HepG2 (cell line): Measurements from ENCODE around the gene CYB5A. TPM values are rescaled to one million over a fixed set of nuclear protein-coding genes. Genes with fewer than 3 reads are reported as not detected.

Experiments used
- ATAC-seq: fragments of 200-7000 bp; cut with Tn5 transposase; 3 replicates; pipeline ENCODE4 v1.9.1; 2020; ENCODE audit warnings: mild to moderate bottlenecking, moderate library complexity
- BruUV-seq: library from RNA; stranded (reverse); fragments of 400-500 nt; replicated peaks from 2 replicates; lab custom pipeline; 2021; lab: Mats Ljungman, UMichigan
- CTCF ChIA-PET: fragments of 300-600 bp; formaldehyde crosslinking; extraction: SDS; loops from one replicate; lab custom pipeline; 2021; ENCODE audit warnings: low total read pairs, inconsistent platforms, low intra/inter-chr PET ratio; lab: Yijun Ruan, JAX
- POLR2A ChIA-PET: fragments of 350-600 bp; sonication (Branson Sonifier 250); formaldehyde crosslinking; loops from one replicate; lab custom pipeline; 2020; ENCODE audit warnings: antibody characterized with exemption, inconsistent platforms; lab: Yijun Ruan, JAX
- DNase-seq: peaks from one replicate; pipeline ENCODE4 v3.0.0-alpha.2; 2015; ENCODE audit warnings: low spot score
- FAIRE-seq: peaks from 3 replicates; lab custom pipeline; 2011; peaks lifted over from hg19 to GRCh38; lab: Jason Lieb, UNC
- H2AFZ ChIP-seq: one replicate; pipeline ENCODE4 v1.6.1; 2011; ENCODE audit warnings: low read length, inconsistent platforms
- H3K27ac ChIP-seq: fragments of 300-600 bp; 3 replicates; pipeline ENCODE4 v1.8.0; 2011; ENCODE audit warnings: mixed run types, mild to moderate bottlenecking, mixed read lengths, low read length, inconsistent platforms; ENCODE audit not compliant: insufficient read depth; ENCODE audit errors: extremely low read length
- H3K27me3 ChIP-seq, 2 experiments: fragments of 200-600 bp in 1 of 2; 2 replicates in 1 of 2; 3 replicates in 1 of 2; pipeline versions ENCODE4 v1.6.0 to v1.8.0; 2011; ENCODE audit warnings: low read length in 2 of 2, mild to moderate bottlenecking in 2 of 2, moderate library complexity in 2 of 2, inconsistent platforms in 1 of 2; ENCODE audit not compliant: insufficient read depth in 2 of 2, control insufficient read depth in 1 of 2
- H3K36me3 ChIP-seq, 2 experiments: fragments of 200-600 bp in 1 of 2; replicated peaks in 1 of 2; 2 replicates in 1 of 2; 3 replicates in 1 of 2; pipeline versions ENCODE4 v1.5.1 to v1.8.0; 2011; ENCODE audit warnings: low read length in 2 of 2, inconsistent platforms in 1 of 2; ENCODE audit not compliant: insufficient read depth in 2 of 2, control insufficient read depth in 1 of 2
- H3K4me1 ChIP-seq: 2 replicates; pipeline ENCODE4 v1.5.1; 2012; ENCODE audit warnings: low read length, inconsistent platforms; ENCODE audit not compliant: insufficient read depth
- H3K4me2 ChIP-seq: 2 replicates; pipeline ENCODE4 v1.6.0; 2011; ENCODE audit warnings: low read depth, low read length, inconsistent platforms
- H3K4me3 ChIP-seq, 3 experiments: fragments of 200-600 bp in 1 of 3; sonication (generic), shearing (Covaris generic) in 1 of 3; replicated peaks in 1 of 3; 2 replicates each; pipeline ENCODE4 v1.5.1; 2011 to 2016; ENCODE audit warnings: low read length in 3 of 3, inconsistent platforms in 2 of 3, low read depth in 2 of 3, mild to moderate bottlenecking in 2 of 3, control low read depth in 1 of 3, mixed read lengths in 1 of 3; ENCODE audit not compliant: insufficient read depth in 1 of 3
- H3K79me2 ChIP-seq: one replicate; pipeline ENCODE4 v1.6.1; 2011; ENCODE audit warnings: low read length, inconsistent platforms; ENCODE audit not compliant: insufficient read depth
- H3K9ac ChIP-seq: 2 replicates; pipeline ENCODE4 v1.6.0; 2011; ENCODE audit warnings: mild to moderate bottlenecking, low read depth, low read length, inconsistent platforms; ENCODE audit not compliant: insufficient read depth
- H3K9me3 ChIP-seq: 2 replicates; pipeline ENCODE4 v1.5.1; 2012; ENCODE audit warnings: mild to moderate bottlenecking, low read length
- H4K20me1 ChIP-seq: 2 replicates; pipeline ENCODE4 v1.6.0; 2011; ENCODE audit warnings: inconsistent platforms, mild to moderate bottlenecking, low read length, moderate library complexity; ENCODE audit not compliant: insufficient read depth
- ARID5B ChIP-seq: IDR thresholded peaks from 2 replicates; pipeline ENCODE4 v1.4.0; 2020; ENCODE audit warnings: mild to moderate bottlenecking, missing genetic modification reagents
- CC2D1A ChIP-seq: sonication (generic); formaldehyde crosslinking; IDR thresholded peaks from 2 replicates; pipeline ENCODE4 v1.8.1; 2023; ENCODE audit warnings: mild to moderate bottlenecking, missing genetic modification reagents
- ELF1 ChIP-seq: sonication (generic); formaldehyde crosslinking; IDR thresholded peaks from 2 replicates; pipeline ENCODE4 v1.4.0; 2020; ENCODE audit warnings: missing genetic modification reagents
- FOXO1 ChIP-seq: sonication (generic); formaldehyde crosslinking; IDR thresholded peaks from 2 replicates; pipeline ENCODE4 v1.4.0; 2020; ENCODE audit warnings: missing genetic modification reagents
- GZF1 ChIP-seq: sonication (generic); formaldehyde crosslinking; IDR thresholded peaks from 2 replicates; pipeline ENCODE4 v1.5.1; 2020; ENCODE audit warnings: mild to moderate bottlenecking, missing genetic modification reagents
- HNF4A ChIP-seq: sonication (generic); formaldehyde crosslinking; IDR thresholded peaks from 2 replicates; pipeline ENCODE4 v1.4.0; 2020; ENCODE audit warnings: missing genetic modification reagents
- HOXA3 ChIP-seq: sonication (generic); formaldehyde crosslinking; IDR thresholded peaks from 2 replicates; pipeline ENCODE4 v1.5.0; 2020; ENCODE audit warnings: missing genetic modification reagents
- HOXA5 ChIP-seq: sonication (generic); formaldehyde crosslinking; IDR thresholded peaks from 2 replicates; pipeline ENCODE4 v1.4.0; 2020; ENCODE audit warnings: missing genetic modification reagents
- KAT8 ChIP-seq: IDR thresholded peaks from 2 replicates; pipeline ENCODE4 v1.6.1; 2016; ENCODE audit warnings: missing genetic modification reagents, missing compliant biosample characterization
- KLF16 ChIP-seq, 2 experiments: sonication (generic) in 1 of 2; formaldehyde crosslinking in 1 of 2; IDR thresholded peaks; 2 replicates each; pipeline versions ENCODE4 v1.6.1 to v1.8.0; 2016 to 2023; ENCODE audit warnings: missing genetic modification reagents in 2 of 2, missing compliant biosample characterization in 1 of 2
- NR2F6 ChIP-seq, 2 experiments: IDR thresholded peaks; 2 replicates each; pipeline ENCODE4 v1.6.1; 2016; ENCODE audit warnings: antibody characterized with exemption in 1 of 2, mild to moderate bottlenecking in 1 of 2
- PHF20 ChIP-seq: sonication (generic); formaldehyde crosslinking; IDR thresholded peaks from 2 replicates; pipeline ENCODE4 v1.5.0; 2020; ENCODE audit warnings: mild to moderate bottlenecking, missing genetic modification reagents
- SMAD1 ChIP-seq: sonication (generic); formaldehyde crosslinking; IDR thresholded peaks from 2 replicates; pipeline ENCODE4 v1.4.0; 2020; ENCODE audit warnings: missing genetic modification reagents, low read depth, mild to moderate bottlenecking, borderline replicate concordance
- SPEN ChIP-seq: sonication (generic); formaldehyde crosslinking; IDR thresholded peaks from 2 replicates; pipeline ENCODE4 v1.5.1; 2020; ENCODE audit warnings: low read depth, mild to moderate bottlenecking, missing genetic modification reagents
- ZNF225 ChIP-seq: sonication (generic); formaldehyde crosslinking; IDR thresholded peaks from 2 replicates; pipeline ENCODE4 v1.4.0; 2020; ENCODE audit warnings: mild to moderate bottlenecking, missing genetic modification reagents
- ZNF260 ChIP-seq: sonication (generic); formaldehyde crosslinking; IDR thresholded peaks from 2 replicates; pipeline ENCODE4 v1.4.0; 2020; ENCODE audit warnings: missing genetic modification reagents, low read depth, mild to moderate bottlenecking, borderline replicate concordance
- ZNF574 ChIP-seq: sonication (generic); formaldehyde crosslinking; IDR thresholded peaks from 2 replicates; pipeline ENCODE4 v1.4.0; 2020; ENCODE audit warnings: missing genetic modification reagents
- ZNF781 ChIP-seq: sonication (generic); formaldehyde crosslinking; IDR thresholded peaks from 2 replicates; pipeline ENCODE4 v1.5.1; 2020; ENCODE audit warnings: borderline replicate concordance, mild to moderate bottlenecking, missing genetic modification reagents; ENCODE audit errors: not compliant biosample characterization
- WGBS: methylation state at CpG from one replicate; pipeline ENCODE4 v1.1.6; 2017; ENCODE audit warnings: low lambda C conversion rate; 5-methylcytosine and 5-hydroxymethylcytosine counted together
- in situ Hi-C: cut with HindIII; loops from 2 replicates; pipeline ENCODE4 v1.10.0; 2017; ENCODE audit warnings: low pct_unique_long_range_greater_than_20kb; ENCODE audit not compliant: extremely low pct_ligation_motif_present
- intact Hi-C: fragments of 100-400 bp; cut with micrococcal nuclease; formaldehyde crosslinking; loops from one replicate; pipeline ENCODE4 v1.10.0; 2022; ENCODE audit not compliant: unreplicated experiment
- polyA plus RNA-seq, 8 experiments: library from polyadenylated mRNA; depleted of rRNA in 3 of 8; stranded (reverse) in 7 of 8; unstranded in 1 of 8; fragments of >200 nt; fragmentation: Illumina TruSeq in 4 of 8; extraction: Trizol in 4 of 8; gene quantifications; 2 replicates each; pipeline versions ENCODE4 v1.2.1 to v1.2.3, GENCODE V29; 2011 to 2016; ENCODE audit warnings: low read depth in 4 of 8, missing spikeins in 1 of 8, mixed read lengths in 1 of 8; ENCODE audit not compliant: insufficient read depth in 1 of 8
- total RNA-seq, 5 experiments: library from RNA; depleted of rRNA; stranded (reverse); fragments of >200 nt; fragmentation: Illumina TruSeq; extraction: Trizol; gene quantifications; 2 replicates each; pipeline ENCODE4 v1.2.3, GENCODE V29; 2016; ENCODE audit warnings: low read depth in 1 of 5

The CYB5A gene
- total and polyA plus RNA-seq, 2 of the 13 experiments (the other 11 are each of a cell fraction or from before 2014, with no cell fraction given) = 215 to 356 TPM

- in situ Hi-C loops (no loop called here), intact Hi-C loops (loop anchor here (2.0 kb wide), 1 partner anchor 15 kb away; no protein-coding TSS in a partner anchor)
- Histone ChIP-seq H3K9ac (peak overlapping the region; percentile 11), H4K20me1 (no peaks in the 10 kb centered on the region), H3K4me2 (peak overlapping the region; percentile 54), H3K4me1 (peaks cover 55% of the 10 kb centered on the region), H2AFZ (no peak overlapping the region), H3K9me3 (no peaks in the 10 kb centered on the region), H3K27ac (peak overlapping the region; percentile 67), H3K36me3 (peaks cover 0 to 7% of the 10 kb centered on the region in 2 experiments; a peak in 2 of 5 replicates), H3K79me2 (no peaks in the 10 kb centered on the region), H3K4me3 (peak overlapping the region in 1 of 3 experiments; percentile 6; a peak in 1 of 6 replicates), H3K27me3 (no peaks in the 10 kb centered on the region)
- ChIA-PET CTCF (interaction anchor here (0.8 kb wide), 1 partner anchor 15 kb away, joined by 3 read pairs; no protein-coding TSS in a partner anchor), POLR2A (interaction anchor here (0.8 to 0.9 kb wide), 2 partner anchors 15 to 24 kb away, joined by 3 to 5 read pairs; no protein-coding TSS in a partner anchor)
- FAIRE-seq (peak; percentile 87), ATAC-seq (peak; percentile 89), DNase-seq (peak; percentile 84)
- BruUV-seq = TSS peak; percentile 29
- WGBS = 33% methylated on average over 10 of the region's 11 CpGs
- TF ChIP-seq PHF20 (no peak), HNF4A (peak; percentile 67), ZNF260 (no peak), ARID5B (CRISPR knock-in tag) (peak; percentile 85), HOXA5 (CRISPR knock-in tag) (peak; percentile 69), ZNF781 (CRISPR knock-in tag) (no peak), HOXA3 (peak; percentile 76), ZNF225 (CRISPR knock-in tag) (no peak), FOXO1 (CRISPR knock-in tag) (peak; percentile 60), ZNF574 (CRISPR knock-in tag) (peak; percentile 87), SMAD1 (CRISPR knock-in tag) (no peak), KLF16 (CRISPR knock-in tag; IDR thresholded peaks at IDR 0.05) (peak in 1 of 2 experiments; percentile 74; a peak in 2 of 4 replicates), NR2F6 (IDR thresholded peaks at IDR 0.05) (peak; percentile 65), NR2F6 (CRISPR knock-in tag; IDR thresholded peaks at IDR 0.05) (peak; percentile 83), GZF1 (no peak), CC2D1A (CRISPR knock-in tag) (no peak), ELF1 (CRISPR knock-in tag) (no peak), KAT8 (CRISPR knock-in tag) (peak; percentile 69), SPEN (CRISPR knock-in tag) (peak; percentile 33; the same call in 1 of the 2 replicates)
Measured at GRCh38 chr18:74249181-74249968, 42.4 kb downstream of the CYB5A start.
